DOHH2 (cell line): Measurements from ENCODE around the gene ROBO1.

Source experiments
- CTCF ChIP-seq: fragments of 200-600 bp; sonication (generic); IDR thresholded peaks from one replicate; pipeline ENCODE4 v1.5.1; 2014; ENCODE audit warnings: antibody characterized with exemption, mild to moderate bottlenecking, low read depth, low read length; ENCODE audit not compliant: poor library complexity, severe bottlenecking
- EZH2phosphoT487 ChIP-seq: fragments of 200-600 bp; sonication (generic); IDR thresholded peaks from 2 replicates; pipeline ENCODE4 v1.6.1; 2017; ENCODE audit warnings: borderline replicate concordance, mild to moderate bottlenecking, antibody characterized with exemption, low read length, moderate library complexity, mixed read lengths

- no peak for TF ChIP-seq CTCF
- no peak for TF ChIP-seq EZH2phosphoT487
Observed at GRCh38 chr3:79531566-79532295, 236.1 kb downstream of the ROBO1 start.
